ENCODE measurements around the gene P4HA1.
A peak's percentile ranks its signal among the peaks of the same experiment; 100 is the strongest.

The P4HA1 gene

DNA sequence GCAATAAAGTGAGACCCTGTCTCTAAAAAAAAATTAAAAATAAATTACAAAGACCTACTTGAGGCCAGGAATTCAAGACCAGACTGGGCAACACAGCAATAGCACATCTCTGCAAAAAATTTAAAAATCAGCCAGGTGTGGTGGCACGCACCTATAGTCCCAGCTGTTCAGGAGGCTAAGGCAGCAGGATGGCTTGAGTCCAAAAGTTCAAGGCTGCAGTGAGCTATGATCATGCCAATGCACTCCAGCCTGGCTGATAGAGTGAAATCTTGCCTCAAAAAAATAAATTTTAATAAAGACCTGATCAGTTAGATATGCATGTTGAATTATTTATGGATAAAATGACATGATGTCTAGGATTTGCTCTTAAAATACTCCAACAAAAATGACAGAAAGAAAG lies 34.9 kb downstream of the P4HA1 start:
- TF ChIP-seq, protein P1, sequence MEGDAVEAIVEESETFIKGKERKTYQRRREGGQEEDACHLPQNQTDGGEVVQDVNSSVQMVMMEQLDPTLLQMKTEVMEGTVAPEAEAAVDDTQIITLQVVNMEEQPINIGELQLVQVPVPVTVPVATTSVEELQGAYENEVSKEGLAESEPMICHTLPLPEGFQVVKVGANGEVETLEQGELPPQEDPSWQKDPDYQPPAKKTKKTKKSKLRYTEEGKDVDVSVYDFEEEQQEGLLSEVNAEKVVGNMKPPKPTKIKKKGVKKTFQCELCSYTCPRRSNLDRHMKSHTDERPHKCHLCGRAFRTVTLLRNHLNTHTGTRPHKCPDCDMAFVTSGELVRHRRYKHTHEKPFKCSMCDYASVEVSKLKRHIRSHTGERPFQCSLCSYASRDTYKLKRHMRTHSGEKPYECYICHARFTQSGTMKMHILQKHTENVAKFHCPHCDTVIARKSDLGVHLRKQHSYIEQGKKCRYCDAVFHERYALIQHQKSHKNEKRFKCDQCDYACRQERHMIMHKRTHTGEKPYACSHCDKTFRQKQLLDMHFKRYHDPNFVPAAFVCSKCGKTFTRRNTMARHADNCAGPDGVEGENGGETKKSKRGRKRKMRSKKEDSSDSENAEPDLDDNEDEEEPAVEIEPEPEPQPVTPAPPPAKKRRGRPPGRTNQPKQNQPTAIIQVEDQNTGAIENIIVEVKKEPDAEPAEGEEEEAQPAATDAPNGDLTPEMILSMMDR (IDR thresholded peaks at IDR 0.05; ENCODE audit: insufficient read depth, low read depth, low read length, missing control alignments), result no peak
- H3K4me3 ChIP-seq (ENCODE audit: low read depth, low read length), result no peak overlapping the region
- DNase-seq (ENCODE audit: low read depth), result no peak

DNA sequence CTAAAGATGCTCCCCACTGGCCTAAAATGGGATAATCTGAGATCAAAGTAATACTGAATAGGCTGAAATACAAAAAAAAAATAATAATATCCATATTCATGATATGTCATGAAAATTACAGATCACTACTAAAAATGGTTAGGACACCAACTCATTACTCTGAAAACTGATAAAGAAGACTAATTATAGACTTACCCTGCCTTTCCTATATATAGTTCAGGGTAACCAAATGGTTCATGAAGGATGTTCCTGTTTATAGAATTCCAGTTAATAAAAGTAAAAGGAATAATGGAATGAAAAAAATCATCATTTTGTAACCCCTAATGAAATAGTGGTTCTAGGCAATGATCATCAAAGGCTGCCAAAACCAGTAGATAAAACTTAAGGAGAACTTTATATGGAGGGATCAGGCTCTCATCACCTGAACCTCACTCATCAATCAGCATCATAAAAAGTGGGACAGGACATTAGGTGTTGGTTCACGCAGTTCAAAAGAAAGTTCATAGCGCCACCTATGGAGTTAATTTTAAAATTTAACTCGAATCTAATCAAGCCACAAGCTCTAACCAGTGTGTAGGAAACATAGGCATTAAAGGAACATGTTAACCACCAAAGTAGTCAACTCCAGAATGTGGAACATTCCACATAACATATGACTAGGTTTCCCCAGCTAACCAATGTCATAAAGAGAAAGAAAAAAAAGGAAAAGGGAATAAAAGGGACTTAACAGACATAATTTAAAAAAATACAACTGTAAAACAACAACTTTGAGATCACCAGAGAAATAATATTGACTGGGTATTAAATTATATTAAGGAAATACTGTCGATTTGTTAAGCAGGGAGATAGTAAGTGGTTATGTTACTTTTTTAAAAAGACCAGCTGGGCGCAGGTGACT lies 35.7 kb downstream of the P4HA1 start:
- H3K4me3 ChIP-seq (ENCODE audit: low read depth, low read length), result no peak overlapping the region
- peak; percentile 39 for DNase-seq (ENCODE audit: low read depth)
- TF ChIP-seq, protein P1 (IDR thresholded peaks at IDR 0.05; ENCODE audit: insufficient read depth, low read depth, low read length, missing control alignments), result peak; percentile 35

DNA sequence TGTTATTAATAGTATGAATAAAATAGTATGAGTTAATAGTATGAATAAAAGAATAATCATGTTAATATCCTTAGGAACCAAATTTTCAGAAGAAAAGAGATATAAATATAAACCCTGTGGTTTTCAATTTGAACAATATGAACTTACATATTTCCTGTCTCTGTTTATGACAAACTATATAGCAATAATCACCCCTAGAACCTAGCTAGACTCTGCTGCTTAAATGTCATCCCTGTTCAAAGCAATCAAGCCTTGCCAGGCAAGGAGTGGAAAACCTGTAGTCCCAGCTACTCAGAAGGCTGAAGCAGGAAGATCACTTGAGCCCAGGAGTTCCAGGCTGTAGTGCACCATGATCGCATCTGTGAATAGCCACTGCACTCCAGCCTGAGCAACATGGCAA lies 36.5 kb downstream of the P4HA1 start:
- DNase-seq (ENCODE audit: low read depth), result no peak
- H3K4me3 ChIP-seq (ENCODE audit: low read depth, low read length), result no peak overlapping the region
- TF ChIP-seq, protein P1 (IDR thresholded peaks at IDR 0.05; ENCODE audit: insufficient read depth, low read depth, low read length, missing control alignments), result no peak

DNA sequence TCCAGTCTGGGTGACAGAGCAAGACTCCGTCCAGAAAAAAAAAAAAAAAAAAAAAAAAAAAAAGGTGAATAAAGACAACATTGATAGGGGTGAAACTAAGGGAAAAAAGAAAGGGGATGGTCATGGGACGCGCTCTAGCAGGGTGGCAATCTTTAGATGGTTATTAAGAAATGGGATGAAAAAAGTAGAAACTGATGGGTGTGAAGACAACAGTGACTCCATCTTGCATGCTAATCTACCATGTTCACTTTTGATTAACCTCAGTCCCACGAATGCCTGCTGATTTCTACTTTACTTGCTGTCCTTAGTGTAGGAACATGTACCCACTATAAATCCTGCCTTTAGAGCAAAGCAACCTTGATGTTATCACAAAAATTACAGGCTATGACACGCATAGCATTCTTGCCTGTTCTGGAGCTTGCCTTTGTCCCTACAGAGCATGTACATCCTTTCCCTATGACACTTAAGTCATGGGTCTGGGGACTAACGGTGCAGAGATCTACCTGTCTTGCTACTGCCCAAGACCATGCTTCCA lies 38.5 kb downstream of the P4HA1 start:
- TF ChIP-seq, protein P1 (IDR thresholded peaks at IDR 0.05; ENCODE audit: insufficient read depth, low read depth, low read length, missing control alignments), result no peak
- no peak overlapping the region for H3K4me3 ChIP-seq (ENCODE audit: low read depth, low read length)
- DNase-seq (ENCODE audit: low read depth), result no peak

DNA sequence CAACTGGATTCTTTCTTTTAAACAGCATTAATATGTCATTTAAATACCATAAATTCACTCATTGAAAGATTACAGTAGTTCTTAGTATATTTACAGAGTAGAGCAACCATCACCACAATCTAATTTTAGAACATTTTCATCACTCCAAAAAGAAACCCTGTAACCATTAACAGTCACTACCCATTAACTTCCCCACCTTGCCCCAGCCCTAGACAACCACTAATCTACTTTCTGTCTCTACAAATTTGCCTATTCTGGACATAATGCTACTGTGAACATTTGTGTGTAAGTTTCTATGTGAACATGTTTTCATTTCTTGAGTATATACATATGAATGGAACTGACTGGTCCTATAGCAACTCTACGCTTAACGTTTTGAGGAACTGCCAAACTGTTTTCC lies 42.4 kb downstream of the P4HA1 start:
- TF ChIP-seq, protein P1 (IDR thresholded peaks at IDR 0.05; ENCODE audit: insufficient read depth, low read depth, low read length, missing control alignments), result no peak
- no peak overlapping the region for H3K4me3 ChIP-seq (ENCODE audit: low read depth, low read length)
- DNase-seq (ENCODE audit: low read depth), result peak; percentile 58

DNA sequence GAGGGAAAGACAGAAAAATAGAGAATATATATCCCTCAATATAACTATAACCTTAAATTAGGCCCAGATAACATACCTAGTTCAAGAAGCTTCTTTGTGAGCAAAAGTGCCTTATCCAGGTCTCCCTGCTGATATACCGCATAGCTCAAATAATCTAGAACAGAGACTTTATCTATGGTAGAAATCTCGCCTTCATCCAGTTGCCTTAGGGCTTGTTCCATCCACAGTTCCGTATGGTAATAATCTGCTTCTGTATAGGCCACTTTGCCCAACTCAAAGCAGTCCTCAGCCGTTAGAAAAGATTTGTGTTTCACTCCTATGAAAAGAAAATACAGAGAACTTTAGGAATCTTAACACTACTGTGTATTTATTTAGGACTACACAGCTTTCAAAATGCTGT lies 43.4 kb downstream of the P4HA1 start:
- no peak overlapping the region for H3K4me3 ChIP-seq (ENCODE audit: low read depth, low read length)
- no peak for DNase-seq (ENCODE audit: low read depth)
- TF ChIP-seq, protein P1 (IDR thresholded peaks at IDR 0.05; ENCODE audit: insufficient read depth, low read depth, low read length, missing control alignments), result no peak
